Measurements from ENCODE around the gene MOCS1.

DNA sequence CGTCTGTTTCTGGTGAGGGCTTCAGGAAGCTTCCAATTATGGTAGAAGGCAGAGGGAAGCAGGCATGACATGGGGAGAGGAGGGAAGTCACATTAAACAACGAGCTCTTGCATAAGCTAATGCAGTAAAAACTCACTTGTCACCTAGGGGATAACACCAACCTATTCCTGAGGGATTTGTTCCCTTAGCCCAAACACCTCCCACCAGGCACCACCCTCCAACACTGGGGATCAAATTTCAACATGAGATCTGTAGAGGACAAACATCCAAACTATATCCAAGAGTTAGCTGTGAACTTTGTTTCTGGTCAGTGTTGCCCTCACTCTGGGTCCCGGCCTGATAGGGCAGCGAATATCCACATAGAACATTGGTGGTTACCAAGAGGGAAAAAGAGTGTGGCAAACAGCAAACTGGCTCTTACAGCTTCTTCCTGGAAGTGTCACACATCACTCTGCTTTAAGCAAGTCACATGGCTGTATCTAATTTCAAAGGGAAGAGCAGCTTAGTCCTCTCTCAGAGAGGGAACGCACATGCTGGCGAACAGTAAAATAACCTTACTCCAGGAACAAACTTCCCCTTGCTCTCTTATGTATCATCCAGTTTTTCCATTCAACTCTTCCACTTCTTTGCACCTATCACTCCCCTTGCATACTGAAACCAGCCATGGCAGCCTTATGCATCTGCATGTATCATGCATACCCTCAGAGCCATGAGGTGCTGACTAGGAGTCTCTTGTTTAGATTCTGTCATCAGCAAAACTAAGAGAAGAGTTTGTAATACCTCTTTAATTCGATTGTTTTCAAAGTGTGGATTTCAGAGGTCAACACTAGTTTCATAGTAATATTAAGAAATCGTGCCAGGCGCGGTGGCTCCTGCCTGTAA lies 4.8 kb upstream of the MOCS1 start:
- TF ChIP-seq, protein P1, sequence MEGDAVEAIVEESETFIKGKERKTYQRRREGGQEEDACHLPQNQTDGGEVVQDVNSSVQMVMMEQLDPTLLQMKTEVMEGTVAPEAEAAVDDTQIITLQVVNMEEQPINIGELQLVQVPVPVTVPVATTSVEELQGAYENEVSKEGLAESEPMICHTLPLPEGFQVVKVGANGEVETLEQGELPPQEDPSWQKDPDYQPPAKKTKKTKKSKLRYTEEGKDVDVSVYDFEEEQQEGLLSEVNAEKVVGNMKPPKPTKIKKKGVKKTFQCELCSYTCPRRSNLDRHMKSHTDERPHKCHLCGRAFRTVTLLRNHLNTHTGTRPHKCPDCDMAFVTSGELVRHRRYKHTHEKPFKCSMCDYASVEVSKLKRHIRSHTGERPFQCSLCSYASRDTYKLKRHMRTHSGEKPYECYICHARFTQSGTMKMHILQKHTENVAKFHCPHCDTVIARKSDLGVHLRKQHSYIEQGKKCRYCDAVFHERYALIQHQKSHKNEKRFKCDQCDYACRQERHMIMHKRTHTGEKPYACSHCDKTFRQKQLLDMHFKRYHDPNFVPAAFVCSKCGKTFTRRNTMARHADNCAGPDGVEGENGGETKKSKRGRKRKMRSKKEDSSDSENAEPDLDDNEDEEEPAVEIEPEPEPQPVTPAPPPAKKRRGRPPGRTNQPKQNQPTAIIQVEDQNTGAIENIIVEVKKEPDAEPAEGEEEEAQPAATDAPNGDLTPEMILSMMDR (IDR thresholded peaks at IDR 0.05; ENCODE audit: borderline replicate concordance, extremely low read depth, low read length, poor library complexity, severe bottlenecking) = no peak
- TF ChIP-seq EZH2 (IDR thresholded peaks at IDR 0.05; ENCODE audit: borderline replicate concordance, low read depth, low read length, severe bottlenecking) = no peak

Measured in DND-41 (cell line).